Mucosa of descending colon (tissue), 3 donors: ENCODE results near the gene RAB12. TPM values are rescaled to one million over a fixed set of nuclear protein-coding genes. Genes with fewer than 3 reads are reported as not detected.
"Not testable (repeated sequence)": the region's sequence is repeated elsewhere in the genome, so short reads cannot be mapped to it uniquely, and the experiment has no call there.

Source experiments
- ATAC-seq: fragments of 200-7000 bp; cut with Tn5 transposase; one replicate; pipeline ENCODE4 v1.9.1; 2020; ENCODE audit warnings: mild to moderate bottlenecking, moderate library complexity
- DNase-seq, 3 donors: peaks; one replicate each; pipeline ENCODE4 v3.0.0-alpha.2; 2020
- H3K36me3 ChIP-seq: fragments of 200-600 bp; one replicate; pipeline ENCODE4 v1.8.0; 2021; ENCODE audit warnings: low read depth, mild to moderate bottlenecking
- H3K4me1 ChIP-seq: fragments of 200-600 bp; one replicate; pipeline ENCODE4 v1.8.0; 2021; ENCODE audit warnings: low read depth, mild to moderate bottlenecking
- H3K4me3 ChIP-seq: fragments of 200-600 bp; one replicate; pipeline ENCODE4 v1.8.0; 2021; ENCODE audit warnings: mild to moderate bottlenecking
- H3K9me3 ChIP-seq: fragments of 200-600 bp; one replicate; pipeline ENCODE4 v1.8.0; 2021; ENCODE audit warnings: mild to moderate bottlenecking
- CTCF ChIP-seq: fragments of 200-600 bp; IDR thresholded peaks from one replicate; pipeline ENCODE4 v1.8.0; 2022; ENCODE audit warnings: antibody characterized with exemption, mild to moderate bottlenecking
- intact Hi-C, 2 donors: fragments of 100-400 bp; cut with DNase I in 1 of 2; cut with micrococcal nuclease in 1 of 2; formaldehyde crosslinking; loops; one replicate each; pipeline versions ENCODE4 v1.11.0 to v1.11.1; 2022; cut with DNase I, micrococcal nuclease
- total RNA-seq, 3 donors: library from RNA; stranded (reverse); fragmentation: NEBNext Ultra II Directional in 2 of 3; extraction: Animal tissue kit (Norgen Biotek cat#: 25700) in 2 of 3; gene quantifications; one replicate each; pipeline versions ENCODE4 v1.2.1 to v1.2.4, GENCODE V29; 2021 to 2023
- donor health status: DM: no; HTN: no; CAD: no; lungs with moderate emphysema.
- donor health status: DM: no; HTN: no; CAD: no.
- donor health status: DM: no; HTN: yes; CAD: no.

Gene RAB12
- total RNA-seq, 3 donors from 2014 or later: 14.2 to 48.2 (median 20.2) TPM

- Histone ChIP-seq H3K36me3 (peaks cover 4% of the 10 kb centered on the region), H3K4me3 (no peak overlapping the region), H3K9me3 (no peaks in the 10 kb centered on the region), H3K4me1 (no peaks in the 10 kb centered on the region)
- TF ChIP-seq CTCF: no peak
- DNase-seq (no peak), ATAC-seq (no peak)
- intact Hi-C loops: no loop called here
Measured at GRCh38 chr18:8635087-8635486, 25.9 kb downstream of the RAB12 start.

GRCh38 chr18:8639762-8640161, 30.5 kb downstream of the RAB12 start:
- no peak overlapping the region for H3K4me3 ChIP-seq
- DNase-seq (no peak), ATAC-seq (no peak)
- no peak for TF ChIP-seq CTCF
- intact Hi-C loops: no loop called here
- peaks cover 4% of the 10 kb centered on the region for H3K36me3 ChIP-seq
- H3K9me3 ChIP-seq: no peaks in the 10 kb centered on the region
- no peaks in the 10 kb centered on the region for H3K4me1 ChIP-seq

- ATAC-seq (no peak), DNase-seq (no peak)
- no peaks in the 10 kb centered on the region for H3K9me3 ChIP-seq
- H3K4me1 ChIP-seq: no peaks in the 10 kb centered on the region
- intact Hi-C loops: no loop called here
- no peak for TF ChIP-seq CTCF
- no peaks in the 10 kb centered on the region for H3K36me3 ChIP-seq
- H3K4me3 ChIP-seq: no peak overlapping the region
Measured at GRCh38 chr18:8643326-8643878, 34.2 kb downstream of the RAB12 start.

GRCh38 chr18:8647359-8647758, 38.1 kb downstream of the RAB12 start:
- intact Hi-C loops, ATAC-seq, H3K36me3 ChIP-seq, H3K9me3 ChIP-seq, H3K4me3 ChIP-seq, H3K4me1 ChIP-seq, DNase-seq: not testable (repeated sequence)

- H3K9me3 ChIP-seq, H3K4me1 ChIP-seq, DNase-seq, ATAC-seq, H3K36me3 ChIP-seq, H3K4me3 ChIP-seq: not testable (repeated sequence)
- intact Hi-C loops: loop anchor here (10.0 kb wide), 2 partner anchors 333 to 343 kb away; no protein-coding TSS in a partner anchor
Measured at GRCh38 chr18:8651478-8652261, 42.4 kb downstream of the RAB12 start.

GRCh38 chr18:8654503-8655451, 45.5 kb downstream of the RAB12 start:
- no peak for DNase-seq
- intact Hi-C loops: loop anchor here (10.0 kb wide), 2 partner anchors 330 to 340 kb away; no protein-coding TSS in a partner anchor

More at GRCh38 chr18:8654503-8655451, 45.5 kb downstream of the RAB12 start:
- TF ChIP-seq CTCF: peak; percentile 56
- H3K9me3 ChIP-seq: no peaks in the 10 kb centered on the region
- no peak overlapping the region for H3K4me3 ChIP-seq
- H3K36me3 ChIP-seq: no peaks in the 10 kb centered on the region
- H3K4me1 ChIP-seq: no peaks in the 10 kb centered on the region
- no peak for ATAC-seq
